ENCODE results near the gene PRR23C.

Gene PRR23C

GRCh38 chr3:139005356-139005993 is 39.2 kb downstream of the PRR23C start:
- DNase-seq (ENCODE audit: low read depth, low spot score) = no peak
- ChIA-PET POLR2A (no interaction called here), CTCF (no interaction called here)
- H3K4me3 ChIP-seq (ENCODE audit: low read depth, low read length) = no peak overlapping the region
- TF ChIP-seq CTCF (IDR thresholded peaks at IDR 0.05; ENCODE audit: insufficient read depth, low read length, missing control alignments) = no peak

GRCh38 chr3:138995706-138996105 is 49.0 kb downstream of the PRR23C start:
- DNase-seq (ENCODE audit: low read depth, low spot score) = no peak
- CTCF ChIA-PET = no interaction called here
- H3K4me3 ChIP-seq (ENCODE audit: low read depth, low read length) = no peak overlapping the region
- POLR2A ChIA-PET = no interaction called here
- TF ChIP-seq CTCF (IDR thresholded peaks at IDR 0.05; ENCODE audit: insufficient read depth, low read length, missing control alignments) = no peak

All from AG04449 (cell line).